HuH-7.5 (cell line): ENCODE data around the gene TEAD1.

Source experiments
- DNase-seq: peaks from one replicate; pipeline ENCODE4 v3.0.0; 2011; ENCODE audit warnings: low spot score

The TEAD1 gene

GRCh38 chr11:12666915-12667314, 7.3 kb upstream of the TEAD1 start:
- no peak for DNase-seq

- no peak for DNase-seq
Observed at GRCh38 chr11:12667646-12668045, 6.6 kb upstream of the TEAD1 start.

- DNase-seq: no peak
Observed at GRCh38 chr11:12668166-12668565, 6.1 kb upstream of the TEAD1 start.

- DNase-seq: no peak
Observed at GRCh38 chr11:12669930-12670329, 4.3 kb upstream of the TEAD1 start.

GRCh38 chr11:12671370-12671769, 2.9 kb upstream of the TEAD1 start:
- no peak for DNase-seq

- no peak for DNase-seq
Observed at GRCh38 chr11:12673601-12673923, 659 bp upstream of the TEAD1 start.

GRCh38 chr11:12674571-12674935, 332 bp downstream of the TEAD1 start:
- peak; percentile 44 for DNase-seq

- no peak for DNase-seq
Observed at GRCh38 chr11:12674936-12675696, 895 bp downstream of the TEAD1 start.

GRCh38 chr11:12675951-12676711, 1.9 kb downstream of the TEAD1 start:
- DNase-seq: peak; percentile 38

- no peak for DNase-seq
Observed at GRCh38 chr11:12677131-12677530, 2.9 kb downstream of the TEAD1 start.

- DNase-seq: no peak
Observed at GRCh38 chr11:12678092-12678491, 3.9 kb downstream of the TEAD1 start.

GRCh38 chr11:12678991-12679390, 4.8 kb downstream of the TEAD1 start:
- no peak for DNase-seq

GRCh38 chr11:12679471-12679870, 5.2 kb downstream of the TEAD1 start:
- no peak for DNase-seq

- DNase-seq: no peak
Observed at GRCh38 chr11:12680246-12680939, 6.2 kb downstream of the TEAD1 start.

- no peak for DNase-seq
Observed at GRCh38 chr11:12680940-12681258, 6.7 kb downstream of the TEAD1 start.

GRCh38 chr11:12681466-12681865, 7.2 kb downstream of the TEAD1 start:
- no peak for DNase-seq

GRCh38 chr11:12682288-12682687, 8.1 kb downstream of the TEAD1 start:
- no peak for DNase-seq

GRCh38 chr11:12682737-12683500, 8.7 kb downstream of the TEAD1 start:
- no peak for DNase-seq

GRCh38 chr11:12683874-12684273, 9.7 kb downstream of the TEAD1 start:
- DNase-seq: no peak

- DNase-seq: no peak
Observed at GRCh38 chr11:12684315-12684714, 10.1 kb downstream of the TEAD1 start.

GRCh38 chr11:12684816-12685215, 10.6 kb downstream of the TEAD1 start:
- no peak for DNase-seq

- DNase-seq: no peak
Observed at GRCh38 chr11:12685229-12685628, 11.0 kb downstream of the TEAD1 start.
